CD14-positive monocyte (primary cell): ENCODE data around the gene WWTR1. TPM values are rescaled to one million over a fixed set of nuclear protein-coding genes. Genes with fewer than 3 reads are reported as not detected.

ENCODE experiments used
- DNase-seq, 3 donors: peaks; one replicate each; pipeline ENCODE4 v3.0.0-alpha.2; 2011 to 2022
- H2AFZ ChIP-seq: 2 replicates; pipeline ENCODE4 v1.6.0; 2012; ENCODE audit warnings: mild to moderate bottlenecking, low read depth, low read length, inconsistent platforms; ENCODE audit not compliant: insufficient read depth, poor library complexity, severe bottlenecking
- H3K27ac ChIP-seq, 2 donors: 1 replicate in 1 of 2; 2 replicates in 1 of 2; pipeline ENCODE4 v1.5.1; 2012 to 2013; ENCODE audit warnings: low read length in 2 of 2, control low read depth in 1 of 2, inconsistent platforms in 1 of 2, low read depth in 1 of 2, mild to moderate bottlenecking in 1 of 2
- H3K27me3 ChIP-seq, 2 donors: one replicate each; pipeline versions ENCODE4 v1.6.0 to v1.6.1; 2011 to 2013; ENCODE audit warnings: low read length in 2 of 2; ENCODE audit not compliant: control insufficient read depth in 2 of 2, insufficient read depth in 2 of 2
- H3K36me3 ChIP-seq, 2 donors: replicated peaks in 1 of 2; 1 replicate in 1 of 2; 2 replicates in 1 of 2; pipeline versions ENCODE4 v1.5.1 to v1.6.1; 2012 to 2013; ENCODE audit warnings: low read length in 2 of 2, control low read depth in 1 of 2, inconsistent platforms in 1 of 2, mild to moderate bottlenecking in 1 of 2; ENCODE audit not compliant: insufficient read depth in 2 of 2, control insufficient read depth in 1 of 2
- H3K4me1 ChIP-seq, 2 donors: 1 replicate in 1 of 2; 2 replicates in 1 of 2; pipeline versions ENCODE4 v1.5.1 to v1.6.1; 2012 to 2013; ENCODE audit warnings: low read length in 2 of 2, control low read depth in 1 of 2, inconsistent platforms in 1 of 2, mild to moderate bottlenecking in 1 of 2, moderate library complexity in 1 of 2; ENCODE audit not compliant: insufficient read depth in 2 of 2, control insufficient read depth in 1 of 2
- H3K4me2 ChIP-seq: replicated peaks from 2 replicates; pipeline ENCODE3; 2012; ENCODE audit warnings: low read length, moderate library complexity, mild to moderate bottlenecking; ENCODE audit not compliant: poor library complexity, severe bottlenecking; ENCODE audit errors: extremely low read depth
- H3K4me3 ChIP-seq, 3 experiments: fragments of 200-600 bp in 1 of 3; sonication (generic) in 1 of 3; replicated peaks in 1 of 3; 1 replicate in 2 of 3; 2 replicates in 1 of 3; pipeline ENCODE4 v1.5.1; 2011 to 2013; ENCODE audit warnings: low read length in 3 of 3, mild to moderate bottlenecking in 3 of 3, control low read depth in 2 of 3, low read depth in 2 of 3, inconsistent platforms in 1 of 3, moderate library complexity in 1 of 3
- H3K79me2 ChIP-seq: 2 replicates; pipeline ENCODE4 v1.6.0; 2012; ENCODE audit warnings: mild to moderate bottlenecking, control low read depth, inconsistent platforms, low read length, moderate library complexity; ENCODE audit not compliant: insufficient read depth
- H3K9ac ChIP-seq: 2 replicates; pipeline ENCODE4 v1.6.0; 2017; ENCODE audit warnings: low read length, mild to moderate bottlenecking; ENCODE audit not compliant: insufficient read depth, poor library complexity, severe bottlenecking
- H3K9me3 ChIP-seq, 2 donors: replicated peaks in 1 of 2; 1 replicate in 1 of 2; 2 replicates in 1 of 2; pipeline versions ENCODE4 v1.5.1 to v1.6.1; 2012 to 2013; ENCODE audit warnings: low read length in 2 of 2, control low read depth in 1 of 2; ENCODE audit not compliant: control insufficient read depth in 1 of 2, insufficient read depth in 1 of 2
- H4K20me1 ChIP-seq: 2 replicates; pipeline ENCODE4 v1.6.0; 2012; ENCODE audit warnings: mild to moderate bottlenecking, low read length, control low read depth, moderate library complexity; ENCODE audit not compliant: insufficient read depth
- H3K27ac Mint-ChIP-seq, 7 donors: one replicate each; pipeline ENCODE4 v1.8.0; 2020; ENCODE audit warnings: mild to moderate bottlenecking in 7 of 7, mixed read lengths in 7 of 7, moderate library complexity in 6 of 7, inconsistent platforms in 2 of 7
- H3K27me3 Mint-ChIP-seq, 3 donors: one replicate each; pipeline ENCODE4 v1.8.0; 2021 to 2022; ENCODE audit warnings: low read depth in 3 of 3, mild to moderate bottlenecking in 3 of 3, mixed read lengths in 3 of 3, moderate library complexity in 3 of 3, inconsistent platforms in 1 of 3
- H3K36me3 Mint-ChIP-seq, 2 donors: one replicate each; pipeline ENCODE4 v1.8.0; 2020; ENCODE audit warnings: mixed read lengths in 2 of 2, inconsistent platforms in 1 of 2, mild to moderate bottlenecking in 1 of 2
- H3K4me1 Mint-ChIP-seq: one replicate; pipeline ENCODE4 v1.8.0; 2020; ENCODE audit warnings: mild to moderate bottlenecking, mixed read lengths
- H3K4me3 Mint-ChIP-seq, 2 donors: one replicate each; pipeline ENCODE4 v1.8.0; 2020; ENCODE audit warnings: mild to moderate bottlenecking in 2 of 2, mixed read lengths in 2 of 2, moderate library complexity in 1 of 2
- H3K9me3 Mint-ChIP-seq, 7 donors: one replicate each; pipeline ENCODE4 v1.8.0; 2020 to 2022; ENCODE audit warnings: mixed read lengths in 7 of 7, mild to moderate bottlenecking in 6 of 7, moderate library complexity in 6 of 7, inconsistent platforms in 2 of 7
- WGBS: methylation state at CpG from one replicate; pipeline ENCODE4 v1.1.5; 2013; ENCODE audit warnings: missing lambda C conversion rate; ENCODE audit not compliant: insufficient coverage; 5-methylcytosine and 5-hydroxymethylcytosine counted together
- intact Hi-C, 2 donors: fragments of 100-400 bp; cut with micrococcal nuclease; formaldehyde crosslinking; loops; one replicate each; pipeline versions ENCODE4 v1.15.0 to v1.15.1; 2023
- polyA plus RNA-seq, 3 donors: library from polyadenylated mRNA; depleted of rRNA in 1 of 3; unstranded in 2 of 3; stranded (reverse) in 1 of 3; fragments of 300-500 nt in 2 of 3; fragments of >200 nt in 1 of 3; fragmentation: Illumina TruSeq in 2 of 3; gene quantifications; 1 replicate in 2 of 3; 2 replicates in 1 of 3; pipeline ENCODE4 v1.2.3, GENCODE V29; 2012 to 2021
- TF ChIP-seq, protein P1 (sequence below): fragments of 200-600 bp; IDR thresholded peaks from one replicate; pipeline ENCODE4 v1.8.0; 2022; ENCODE audit warnings: antibody characterized with exemption, mild to moderate bottlenecking

The WWTR1 gene
- polyA plus RNA-seq, 3 donors, result not detected

DNA sequence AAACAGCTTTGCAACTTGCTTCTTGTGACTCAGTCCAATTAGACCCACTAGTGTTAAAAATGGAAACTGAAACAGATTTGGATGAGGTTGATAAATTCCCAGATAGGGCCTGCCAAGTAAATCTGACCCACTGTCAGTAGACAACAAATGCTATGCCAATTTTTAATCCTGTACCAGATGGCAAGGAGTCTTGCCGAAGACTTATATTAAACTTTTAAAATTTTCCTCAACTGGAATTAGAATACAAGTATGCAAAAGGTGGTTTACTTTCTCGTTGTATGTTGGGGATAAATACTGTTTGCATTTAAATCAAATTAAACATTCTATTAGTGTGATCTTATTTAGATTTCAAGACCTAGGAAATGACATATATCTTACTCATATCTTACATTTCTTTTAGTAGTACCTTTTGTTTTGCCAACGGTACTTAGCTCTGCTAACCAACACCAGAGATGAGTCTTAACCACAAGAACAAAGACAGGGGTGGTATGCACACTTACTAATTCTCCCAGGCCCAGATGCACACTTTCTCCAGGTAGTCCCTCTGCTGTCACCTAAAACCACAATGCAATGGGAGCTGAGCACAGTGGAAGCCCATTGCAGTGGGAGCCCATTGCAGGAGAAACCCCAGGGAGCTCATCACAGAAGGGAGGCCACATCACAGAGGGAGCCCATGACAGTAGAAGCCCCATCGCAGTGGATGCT is 77.8 kb downstream of the WWTR1 start:
- no peaks in the 10 kb centered on the region for H3K4me1 ChIP-seq
- no peaks in the 10 kb centered on the region for H3K36me3 ChIP-seq
- no peak overlapping the region for H3K9ac ChIP-seq
- Mint-ChIP-seq H3K27me3 (peaks cover 51 to 79% (median 58%) of the 10 kb centered on the region in 3 donors), H3K4me1 (peaks cover 6% of the 10 kb centered on the region), H3K4me3 (peak overlapping the region in 1 of 2 donors; percentile 49), H3K9me3 (no peaks in the 10 kb centered on the region), H3K27ac (no peak overlapping the region), H3K36me3 (no peaks in the 10 kb centered on the region)
- no peaks in the 10 kb centered on the region for H3K9me3 ChIP-seq
- 71% methylated on average over 1 of the region's 4 CpGs for WGBS
- H4K20me1 ChIP-seq, result no peaks in the 10 kb centered on the region
- H3K27me3 ChIP-seq, result peaks cover 29 to 76% of the 10 kb centered on the region in 2 donors
- H3K4me2 ChIP-seq, result no peak overlapping the region
- intact Hi-C loops, result no loop called here
- no peak overlapping the region for H3K27ac ChIP-seq
- DNase-seq, result no peak
- H3K4me3 ChIP-seq, result no peak overlapping the region
- no peak overlapping the region for H2AFZ ChIP-seq
- TF ChIP-seq, protein P1, sequence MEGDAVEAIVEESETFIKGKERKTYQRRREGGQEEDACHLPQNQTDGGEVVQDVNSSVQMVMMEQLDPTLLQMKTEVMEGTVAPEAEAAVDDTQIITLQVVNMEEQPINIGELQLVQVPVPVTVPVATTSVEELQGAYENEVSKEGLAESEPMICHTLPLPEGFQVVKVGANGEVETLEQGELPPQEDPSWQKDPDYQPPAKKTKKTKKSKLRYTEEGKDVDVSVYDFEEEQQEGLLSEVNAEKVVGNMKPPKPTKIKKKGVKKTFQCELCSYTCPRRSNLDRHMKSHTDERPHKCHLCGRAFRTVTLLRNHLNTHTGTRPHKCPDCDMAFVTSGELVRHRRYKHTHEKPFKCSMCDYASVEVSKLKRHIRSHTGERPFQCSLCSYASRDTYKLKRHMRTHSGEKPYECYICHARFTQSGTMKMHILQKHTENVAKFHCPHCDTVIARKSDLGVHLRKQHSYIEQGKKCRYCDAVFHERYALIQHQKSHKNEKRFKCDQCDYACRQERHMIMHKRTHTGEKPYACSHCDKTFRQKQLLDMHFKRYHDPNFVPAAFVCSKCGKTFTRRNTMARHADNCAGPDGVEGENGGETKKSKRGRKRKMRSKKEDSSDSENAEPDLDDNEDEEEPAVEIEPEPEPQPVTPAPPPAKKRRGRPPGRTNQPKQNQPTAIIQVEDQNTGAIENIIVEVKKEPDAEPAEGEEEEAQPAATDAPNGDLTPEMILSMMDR, result no peak
- no peaks in the 10 kb centered on the region for H3K79me2 ChIP-seq

DNA sequence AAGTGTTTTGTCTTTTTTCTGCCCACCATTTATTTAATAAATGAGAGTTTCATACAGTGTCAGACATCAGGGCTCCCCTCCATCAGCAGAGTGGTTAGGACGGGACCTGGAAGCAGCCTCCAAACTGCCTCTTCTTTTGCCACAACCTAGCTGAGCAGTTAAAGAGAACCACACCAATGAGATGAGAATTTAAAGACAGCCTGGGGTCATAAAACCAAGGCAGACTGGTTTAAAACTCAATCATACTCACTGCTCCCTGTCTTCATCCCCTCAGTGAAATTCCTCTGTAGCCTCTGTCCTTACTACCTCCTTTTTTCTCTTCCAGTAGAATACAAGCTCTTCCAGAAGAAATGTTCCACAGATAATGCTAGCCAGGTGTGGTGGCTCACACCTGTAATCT is 78.7 kb downstream of the WWTR1 start:
- Histone ChIP-seq H3K79me2 (no peaks in the 10 kb centered on the region), H2AFZ (no peak overlapping the region), H3K27me3 (peaks cover 25 to 68% of the 10 kb centered on the region in 2 donors), H3K27ac (no peak overlapping the region), H3K9ac (no peak overlapping the region), H3K36me3 (no peaks in the 10 kb centered on the region), H3K9me3 (no peaks in the 10 kb centered on the region), H3K4me2 (no peak overlapping the region), H3K4me1 (no peaks in the 10 kb centered on the region), H3K4me3 (no peak overlapping the region), H4K20me1 (no peaks in the 10 kb centered on the region)
- intact Hi-C loops, result no loop called here
- Mint-ChIP-seq H3K9me3 (no peaks in the 10 kb centered on the region), H3K4me1 (peaks cover 6% of the 10 kb centered on the region), H3K27me3 (peaks cover 52 to 75% (median 56%) of the 10 kb centered on the region in 3 donors), H3K4me3 (no peak overlapping the region), H3K27ac (no peak overlapping the region), H3K36me3 (no peaks in the 10 kb centered on the region)
- WGBS, result 100% methylated on average over 1 of the region's 1 CpG
- DNase-seq, result no peak
- TF ChIP-seq, protein P1, result no peak
